Muscle layer of duodenum (tissue), 2 donors: ENCODE measurements around the gene PRXL2B.
"Not testable (repeated sequence)": the region's sequence is repeated elsewhere in the genome, so short reads cannot be mapped to it uniquely, and the experiment has no call there.

Source experiments
- H3K27ac ChIP-seq: one replicate; pipeline ENCODE4 v1.7.0; 2013; ENCODE audit warnings: mild to moderate bottlenecking, low read length
- H3K27me3 ChIP-seq: one replicate; pipeline ENCODE4 v1.7.0; 2013; ENCODE audit warnings: low read depth, mild to moderate bottlenecking, control low read depth, low read length
- H3K36me3 ChIP-seq, 2 donors: one replicate each; pipeline ENCODE4 v1.7.0; 2013; ENCODE audit warnings: low read length in 2 of 2, control low read depth in 1 of 2, mild to moderate bottlenecking in 1 of 2; ENCODE audit not compliant: insufficient read depth in 2 of 2, control insufficient read depth in 1 of 2
- H3K4me1 ChIP-seq, 2 donors: one replicate each; pipeline ENCODE4 v1.7.0; 2013; ENCODE audit warnings: low read length in 2 of 2, mild to moderate bottlenecking in 2 of 2, control low read depth in 1 of 2, moderate library complexity in 1 of 2; ENCODE audit not compliant: insufficient read depth in 2 of 2, control insufficient read depth in 1 of 2
- H3K4me3 ChIP-seq, 2 donors: one replicate each; pipeline ENCODE4 v1.7.0; 2013; ENCODE audit warnings: low read length in 2 of 2, low read depth in 1 of 2, mild to moderate bottlenecking in 1 of 2
- H3K9me3 ChIP-seq, 2 donors: one replicate each; pipeline ENCODE4 v1.7.0; 2013; ENCODE audit warnings: low read length in 2 of 2, control low read depth in 1 of 2, mild to moderate bottlenecking in 1 of 2; ENCODE audit not compliant: control insufficient read depth in 1 of 2
- donor health status: healthy.

Gene PRXL2B

DNA sequence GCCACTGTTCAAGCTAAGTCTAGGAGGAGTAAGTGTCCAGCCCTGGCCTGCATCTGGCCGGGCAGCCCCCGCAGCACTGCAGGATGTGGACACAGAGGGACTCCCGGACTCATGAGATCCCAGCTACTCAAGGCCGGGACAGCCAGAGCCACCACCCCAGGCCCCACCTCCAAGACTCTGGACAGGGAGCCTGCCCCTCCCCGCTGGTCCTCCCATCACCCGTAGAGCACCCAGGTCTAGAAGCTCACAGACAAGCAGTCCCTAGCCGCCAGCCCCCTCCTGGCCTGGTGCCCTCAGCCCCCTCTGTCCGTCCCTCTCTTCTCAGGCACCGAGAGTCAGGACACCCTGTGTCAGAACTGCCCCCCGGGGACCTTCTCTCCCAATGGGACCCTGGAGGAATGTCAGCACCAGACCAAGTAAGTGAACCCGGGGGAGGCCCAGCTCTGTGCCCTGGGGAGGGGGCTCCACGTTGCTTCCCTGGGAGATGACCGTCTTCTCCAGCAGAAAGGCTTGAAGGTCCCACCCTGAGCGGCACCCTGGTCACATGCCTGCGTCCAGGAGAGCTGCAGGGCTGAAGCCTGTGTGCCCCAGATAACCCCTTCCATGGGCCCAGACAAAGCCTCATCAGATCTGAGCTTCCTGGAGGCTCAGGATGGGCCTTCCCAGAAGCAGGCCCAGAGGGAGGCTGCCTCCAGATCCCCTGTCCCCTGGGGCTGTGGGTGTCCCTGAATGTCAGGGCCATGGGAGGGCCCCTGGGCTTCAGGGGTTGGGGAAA lies 26.1 kb upstream of the PRXL2B start:
- H3K27me3 ChIP-seq, result no peaks in the 10 kb centered on the region
- H3K4me3 ChIP-seq, result no peak overlapping the region
- peaks cover 4 to 48% of the 10 kb centered on the region in 2 donors for H3K36me3 ChIP-seq
- H3K9me3 ChIP-seq, result no peaks in the 10 kb centered on the region
- no peak overlapping the region for H3K27ac ChIP-seq
- H3K4me1 ChIP-seq, result peaks cover 0 to 21% of the 10 kb centered on the region in 2 donors

DNA sequence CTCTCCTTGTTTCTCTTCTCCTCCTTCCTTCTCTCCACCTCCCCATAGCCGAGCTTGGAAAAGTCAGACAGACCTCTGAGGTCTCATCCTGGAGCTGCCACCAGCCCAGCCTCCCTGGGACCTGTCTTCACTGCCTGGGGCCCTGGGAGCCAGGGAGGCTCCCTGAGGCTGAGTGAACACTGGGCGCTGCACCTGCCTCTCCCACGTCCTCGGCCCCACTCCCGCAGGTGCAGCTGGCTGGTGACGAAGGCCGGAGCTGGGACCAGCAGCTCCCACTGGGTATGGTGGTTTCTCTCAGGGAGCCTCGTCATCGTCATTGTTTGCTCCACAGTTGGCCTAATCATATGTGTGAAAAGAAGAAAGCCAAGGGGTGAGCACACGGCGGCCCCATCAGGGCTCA lies 25.1 kb upstream of the PRXL2B start:
- Histone ChIP-seq H3K36me3 (peaks cover 4 to 48% of the 10 kb centered on the region in 2 donors), H3K9me3 (no peaks in the 10 kb centered on the region), H3K4me3 (no peak overlapping the region), H3K4me1 (peaks cover 0 to 16% of the 10 kb centered on the region in 2 donors), H3K27me3 (no peaks in the 10 kb centered on the region), H3K27ac (no peak overlapping the region)

DNA sequence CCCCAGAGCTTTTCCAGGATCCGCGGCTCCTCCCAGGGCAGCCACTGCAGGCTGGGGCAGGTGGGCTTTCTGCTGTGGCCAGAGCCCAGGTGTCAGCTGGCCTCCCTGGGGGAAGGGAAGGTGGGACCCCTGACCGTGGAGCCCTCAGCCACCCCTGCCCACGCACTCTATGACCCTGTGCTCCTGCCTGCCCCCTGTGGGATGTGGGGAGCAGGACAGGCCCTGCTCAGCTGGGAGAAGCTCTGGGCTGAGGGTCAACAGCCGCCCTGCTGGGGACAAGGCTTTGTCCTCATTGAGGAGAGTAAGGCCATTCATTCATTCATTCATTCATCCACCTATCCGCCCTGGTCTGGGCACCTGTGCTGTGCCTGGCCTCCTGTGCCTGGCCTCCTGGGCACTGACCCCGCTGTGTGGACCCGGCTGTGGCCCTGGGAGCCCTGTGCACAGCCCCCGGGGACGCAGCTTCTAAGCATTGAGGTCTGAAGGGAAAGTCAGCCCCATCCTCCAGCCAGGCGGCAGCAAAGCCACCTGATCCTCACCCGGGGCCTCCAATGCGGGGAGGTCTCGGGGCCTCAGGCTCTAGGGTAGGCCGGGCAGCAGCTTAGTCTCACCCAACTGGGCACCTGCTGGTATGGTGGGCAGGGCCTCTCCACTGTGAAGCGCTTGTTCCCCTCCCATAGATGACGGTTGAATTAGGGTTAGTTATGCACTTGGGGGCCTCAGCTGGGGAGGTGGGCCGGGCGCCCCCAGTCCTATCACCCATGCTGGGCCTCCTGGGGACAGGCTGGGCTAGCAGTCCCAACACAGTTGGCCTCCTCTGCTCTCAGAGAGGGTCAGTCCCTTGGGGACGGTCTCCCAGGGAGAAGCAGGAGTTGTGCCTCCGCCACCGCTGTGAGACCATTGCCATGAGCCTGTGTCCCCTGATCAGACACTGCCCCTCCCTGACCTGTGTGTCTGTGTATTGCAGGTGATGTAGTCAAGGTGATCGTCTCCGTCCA lies 24.4 kb upstream of the PRXL2B start:
- peaks cover 0 to 9% of the 10 kb centered on the region in 2 donors for H3K4me1 ChIP-seq
- H3K36me3 ChIP-seq, result peaks cover 4 to 48% of the 10 kb centered on the region in 2 donors
- no peaks in the 10 kb centered on the region for H3K27me3 ChIP-seq
- H3K9me3 ChIP-seq, result no peaks in the 10 kb centered on the region
- no peak overlapping the region for H3K4me3 ChIP-seq
- no peak overlapping the region for H3K27ac ChIP-seq

DNA sequence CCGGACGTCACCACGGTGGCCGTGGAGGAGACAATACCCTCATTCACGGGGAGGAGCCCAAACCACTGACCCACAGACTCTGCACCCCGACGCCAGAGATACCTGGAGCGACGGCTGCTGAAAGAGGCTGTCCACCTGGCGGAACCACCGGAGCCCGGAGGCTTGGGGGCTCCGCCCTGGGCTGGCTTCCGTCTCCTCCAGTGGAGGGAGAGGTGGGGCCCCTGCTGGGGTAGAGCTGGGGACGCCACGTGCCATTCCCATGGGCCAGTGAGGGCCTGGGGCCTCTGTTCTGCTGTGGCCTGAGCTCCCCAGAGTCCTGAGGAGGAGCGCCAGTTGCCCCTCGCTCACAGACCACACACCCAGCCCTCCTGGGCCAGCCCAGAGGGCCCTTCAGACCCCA lies 23.4 kb upstream of the PRXL2B start:
- Histone ChIP-seq H3K4me3 (no peak overlapping the region), H3K27ac (no peak overlapping the region), H3K27me3 (no peaks in the 10 kb centered on the region), H3K9me3 (no peaks in the 10 kb centered on the region), H3K36me3 (peaks cover 4 to 48% of the 10 kb centered on the region in 2 donors), H3K4me1 (no peaks in the 10 kb centered on the region)

DNA sequence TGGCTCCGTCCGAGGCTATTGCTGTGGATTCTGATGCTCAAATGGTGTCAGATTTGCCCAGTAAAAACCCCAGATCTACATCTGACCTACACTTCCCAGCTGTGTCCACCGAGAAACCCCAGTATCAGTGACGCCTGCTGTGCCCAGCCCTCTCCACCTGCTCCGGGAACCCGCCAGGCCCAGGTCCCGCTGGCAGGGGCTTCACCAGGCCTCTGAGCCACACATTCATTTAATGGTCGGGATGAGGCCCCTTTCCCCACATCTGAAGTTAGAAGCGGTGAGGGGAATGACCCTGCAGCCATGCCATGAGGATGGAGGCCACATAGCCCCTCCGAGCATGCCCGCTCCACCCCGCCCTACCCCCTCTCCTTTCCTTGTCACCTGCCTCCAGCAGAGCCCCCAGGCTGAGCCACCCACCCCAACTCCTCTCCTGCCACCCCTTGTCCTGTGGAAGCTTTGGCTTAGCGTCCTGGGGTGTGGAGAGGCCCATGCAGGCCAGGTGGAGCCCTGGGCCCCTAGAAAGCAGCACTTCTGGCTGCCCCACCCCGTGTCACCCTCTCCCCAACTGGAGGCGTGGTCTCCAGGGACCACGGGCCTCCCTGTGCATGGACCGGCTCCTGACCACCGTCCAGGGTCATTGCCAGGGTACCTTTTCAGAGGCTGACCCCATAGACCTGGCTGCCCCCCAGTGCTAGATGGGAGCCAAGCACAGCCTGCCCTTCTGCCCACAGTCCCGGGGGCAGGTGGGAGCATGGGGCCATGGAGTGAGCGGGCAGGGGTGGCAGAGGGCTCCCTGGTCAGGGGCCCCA lies 22.4 kb upstream of the PRXL2B start:
- H3K36me3 ChIP-seq, result peaks cover 0 to 42% of the 10 kb centered on the region in 2 donors
- no peaks in the 10 kb centered on the region for H3K9me3 ChIP-seq
- no peak overlapping the region for H3K27ac ChIP-seq
- H3K4me3 ChIP-seq, result no peak overlapping the region
- H3K4me1 ChIP-seq, result no peaks in the 10 kb centered on the region
- no peaks in the 10 kb centered on the region for H3K27me3 ChIP-seq

DNA sequence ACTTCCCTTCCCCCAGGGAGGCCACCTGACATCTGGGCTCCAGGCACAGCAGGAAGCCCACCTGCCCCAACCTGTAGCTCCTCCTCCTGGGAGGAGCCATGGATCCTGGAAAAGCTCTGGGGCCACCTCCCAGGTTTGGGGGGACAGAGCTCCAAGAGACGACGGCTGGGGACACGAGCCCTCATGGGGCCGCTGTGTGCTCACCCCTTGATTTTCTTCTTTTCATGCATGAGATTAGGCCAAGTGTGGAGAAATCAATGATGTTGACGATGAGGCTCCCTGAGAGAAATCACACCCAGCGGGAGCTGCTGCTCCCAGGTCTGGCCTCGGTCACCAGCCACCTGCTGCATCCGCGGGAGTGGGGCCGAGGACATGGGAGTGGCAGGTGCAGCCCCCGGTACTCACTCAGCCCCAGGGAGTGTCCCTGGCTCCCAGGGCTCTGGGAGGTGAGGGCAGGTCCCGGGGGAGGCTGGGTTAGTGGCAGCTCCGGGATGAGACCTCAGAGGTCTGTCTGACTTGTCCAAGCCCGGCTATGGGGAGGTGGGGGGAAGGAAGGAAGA lies 21.7 kb upstream of the PRXL2B start:
- Histone ChIP-seq H3K27ac (no peak overlapping the region), H3K27me3 (no peaks in the 10 kb centered on the region), H3K36me3 (peaks cover 0 to 36% of the 10 kb centered on the region in 2 donors), H3K4me3 (no peak overlapping the region), H3K4me1 (no peaks in the 10 kb centered on the region), H3K9me3 (no peaks in the 10 kb centered on the region)

DNA sequence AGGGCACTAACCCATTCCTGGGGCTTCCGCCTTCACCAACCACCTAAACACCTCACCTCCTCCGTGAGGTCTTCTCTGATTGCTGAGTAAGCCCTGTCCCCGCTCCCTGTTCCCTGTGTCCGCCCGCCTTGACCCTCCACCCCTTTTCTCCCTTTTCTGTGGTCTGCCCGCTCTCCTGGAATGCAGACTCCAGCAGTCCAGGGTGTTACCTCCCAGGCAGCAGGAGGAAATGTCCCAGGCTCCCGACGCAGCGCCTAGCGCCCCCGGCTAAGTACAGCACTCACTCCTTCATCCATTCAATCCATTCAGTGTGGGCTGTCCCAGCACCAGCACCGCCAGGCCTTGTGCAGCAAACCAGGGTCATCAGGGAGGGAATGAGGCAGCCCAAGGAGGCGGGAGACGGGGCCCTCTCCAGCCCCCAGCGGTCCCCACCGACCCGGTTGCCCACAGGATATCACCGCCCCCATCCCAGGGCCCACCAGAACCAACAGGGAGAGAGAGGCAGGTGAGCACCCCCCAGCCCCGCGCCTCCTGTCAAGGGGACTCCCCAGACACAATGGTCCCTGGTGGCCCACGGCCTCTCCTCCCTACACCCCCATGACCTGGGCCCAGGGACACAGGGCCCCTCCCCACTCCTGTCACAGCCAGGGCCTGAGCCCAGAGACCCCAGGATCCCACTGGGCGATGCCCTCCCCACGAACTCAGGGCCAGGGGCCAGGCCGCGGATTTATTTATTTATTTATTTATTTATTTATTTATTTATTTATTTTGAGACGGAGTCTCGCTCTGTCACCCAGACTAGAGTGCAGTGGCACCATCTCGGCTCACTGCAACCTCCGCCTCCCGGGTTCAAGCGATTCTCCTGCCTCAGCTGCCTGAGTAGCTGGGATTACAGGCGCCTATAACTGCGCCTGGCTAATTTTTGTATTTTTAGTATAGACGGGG lies 20.2 kb upstream of the PRXL2B start:
- H3K9me3 ChIP-seq, result no peaks in the 10 kb centered on the region
- no peak overlapping the region for H3K27ac ChIP-seq
- no peaks in the 10 kb centered on the region for H3K4me1 ChIP-seq
- H3K27me3 ChIP-seq, result no peaks in the 10 kb centered on the region
- H3K36me3 ChIP-seq, result peaks cover 0 to 24% of the 10 kb centered on the region in 2 donors
- H3K4me3 ChIP-seq, result no peak overlapping the region

DNA sequence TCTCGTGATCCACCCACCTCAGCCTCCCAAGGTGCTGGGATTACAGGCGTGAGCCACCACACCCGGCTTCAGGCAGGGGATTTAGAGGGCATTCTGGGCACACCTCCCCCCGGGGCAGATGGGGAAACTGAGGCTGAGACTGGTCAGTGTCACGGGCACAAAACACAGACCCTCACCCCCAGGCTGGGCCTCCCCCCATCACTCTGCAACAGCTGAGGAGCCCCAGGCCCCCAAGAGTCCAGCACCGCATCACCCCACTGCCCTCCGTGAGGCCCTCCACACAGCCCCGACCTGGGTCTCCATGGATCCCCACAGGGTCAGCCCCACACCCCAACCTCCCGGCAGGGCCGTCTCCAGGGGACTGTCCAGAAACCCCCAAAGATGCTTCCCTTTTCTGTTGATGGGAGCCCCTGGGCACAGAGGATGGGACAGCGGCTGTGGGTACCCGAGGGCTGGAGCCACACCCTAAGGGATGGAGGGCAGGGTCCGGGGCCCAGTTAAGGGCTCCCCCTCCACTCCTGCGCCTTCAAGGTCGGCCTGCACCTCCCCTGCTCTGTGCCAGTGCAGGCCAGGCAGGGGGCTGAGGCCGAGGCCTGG lies 19.4 kb upstream of the PRXL2B start:
- H3K36me3 ChIP-seq, result peaks cover 0 to 17% of the 10 kb centered on the region in 2 donors
- H3K9me3 ChIP-seq, result no peaks in the 10 kb centered on the region
- H3K4me3 ChIP-seq, result no peak overlapping the region
- H3K4me1 ChIP-seq, result no peaks in the 10 kb centered on the region
- H3K27me3 ChIP-seq, result no peaks in the 10 kb centered on the region
- no peak overlapping the region for H3K27ac ChIP-seq

DNA sequence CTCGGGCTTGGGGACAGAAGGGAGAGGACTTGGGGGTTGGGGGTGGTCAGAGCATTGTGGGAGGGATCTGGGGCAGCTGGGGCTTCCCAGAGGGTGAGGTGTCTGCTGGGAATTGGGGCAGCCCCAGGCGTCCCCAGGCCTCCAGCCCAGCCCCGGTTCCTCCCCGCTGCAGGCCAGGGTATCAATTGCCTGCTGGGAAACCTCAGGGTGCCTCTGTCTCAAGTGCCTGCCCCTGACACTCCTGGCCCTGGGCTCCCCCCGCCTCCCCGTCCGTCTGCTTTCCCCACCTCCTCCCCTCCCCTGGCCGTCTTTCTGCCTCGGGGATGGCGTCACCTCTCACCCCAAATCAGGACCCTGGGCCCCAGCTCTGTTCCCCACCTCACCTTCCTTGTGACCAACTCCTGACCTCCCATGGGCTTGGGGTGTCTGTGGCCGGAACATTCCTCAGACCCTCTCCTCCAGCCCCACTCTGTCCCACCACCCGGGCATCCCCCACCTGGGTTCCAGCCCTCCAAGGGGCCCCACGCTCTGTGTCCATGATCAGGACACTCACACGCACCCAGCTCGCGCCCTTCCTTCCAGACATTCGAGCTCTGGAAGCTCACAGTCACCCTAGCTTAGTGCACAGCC lies 18.3 kb upstream of the PRXL2B start:
- H3K27me3 ChIP-seq, H3K9me3 ChIP-seq, H3K4me1 ChIP-seq, H3K36me3 ChIP-seq, H3K27ac ChIP-seq, H3K4me3 ChIP-seq: not testable (repeated sequence)
